ENCODE data around the gene FKBP2. TPM values are rescaled to one million over a fixed set of nuclear protein-coding genes. Genes with fewer than 3 reads are reported as not detected.
A peak's percentile ranks its signal among the peaks of the same experiment; 100 is the strongest.

The FKBP2 gene
- total RNA-seq, result 45.5 TPM
- long read RNA-seq, transcript FKBP2-201 (6 exons, 657 nt), result major isoform, 44 of 51 reads
- long read RNA-seq, partial matches to known transcripts, result 1 of 51 reads
- long read RNA-seq, other reads (novel, unspliced or antisense), result 1 of 51 reads

DNA sequence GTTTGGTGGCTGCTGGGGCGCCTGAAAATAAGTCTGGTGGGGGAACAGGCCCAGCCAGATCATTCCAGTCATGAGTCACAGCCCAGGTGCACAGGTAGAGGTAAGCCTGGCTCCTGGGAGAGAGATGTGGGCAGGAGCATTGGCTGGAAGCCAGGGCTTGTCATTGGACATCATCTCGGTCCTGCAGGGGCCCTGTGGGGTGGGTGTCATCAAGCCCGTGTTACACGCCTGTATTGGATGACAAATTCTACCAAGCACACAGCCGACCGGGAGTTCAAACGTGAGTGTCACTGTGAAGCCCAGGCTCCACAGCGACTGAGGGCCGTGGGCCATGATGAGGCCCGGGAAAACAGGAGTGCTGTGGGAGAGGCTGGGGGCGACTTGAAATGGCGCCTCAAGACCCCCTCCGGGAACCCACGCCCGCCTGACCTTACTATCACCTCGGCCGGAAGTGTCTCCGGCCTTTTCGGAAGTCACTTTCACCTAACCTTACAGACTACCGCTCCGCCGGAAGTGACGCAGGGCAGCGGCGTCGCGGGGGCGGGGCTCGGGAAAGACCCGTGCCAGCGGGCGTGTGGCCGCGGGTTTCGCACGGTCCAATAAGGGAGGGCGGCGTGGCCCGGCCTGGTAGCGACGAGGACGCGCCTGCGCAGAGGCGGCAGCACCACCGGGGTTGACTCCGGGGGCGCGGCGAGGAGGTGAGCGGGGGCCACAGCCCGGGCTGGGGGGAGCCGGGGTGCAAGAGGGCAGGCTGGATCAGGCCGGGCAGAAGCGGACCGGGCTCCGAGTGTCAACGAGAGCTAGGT, at the start of gene FKBP2:
Gene FKBP2, plus strand, starts transcription at position 661 of the 806 bp plus-strand sequence. CDS start 1,293 bp downstream, outside the sequence.
- H3K27me3 ChIP-seq (ENCODE audit: low read depth), result no peaks in the 10 kb centered on the region
- peak; percentile 97 for DNase-seq
- TF ChIP-seq, protein P1, sequence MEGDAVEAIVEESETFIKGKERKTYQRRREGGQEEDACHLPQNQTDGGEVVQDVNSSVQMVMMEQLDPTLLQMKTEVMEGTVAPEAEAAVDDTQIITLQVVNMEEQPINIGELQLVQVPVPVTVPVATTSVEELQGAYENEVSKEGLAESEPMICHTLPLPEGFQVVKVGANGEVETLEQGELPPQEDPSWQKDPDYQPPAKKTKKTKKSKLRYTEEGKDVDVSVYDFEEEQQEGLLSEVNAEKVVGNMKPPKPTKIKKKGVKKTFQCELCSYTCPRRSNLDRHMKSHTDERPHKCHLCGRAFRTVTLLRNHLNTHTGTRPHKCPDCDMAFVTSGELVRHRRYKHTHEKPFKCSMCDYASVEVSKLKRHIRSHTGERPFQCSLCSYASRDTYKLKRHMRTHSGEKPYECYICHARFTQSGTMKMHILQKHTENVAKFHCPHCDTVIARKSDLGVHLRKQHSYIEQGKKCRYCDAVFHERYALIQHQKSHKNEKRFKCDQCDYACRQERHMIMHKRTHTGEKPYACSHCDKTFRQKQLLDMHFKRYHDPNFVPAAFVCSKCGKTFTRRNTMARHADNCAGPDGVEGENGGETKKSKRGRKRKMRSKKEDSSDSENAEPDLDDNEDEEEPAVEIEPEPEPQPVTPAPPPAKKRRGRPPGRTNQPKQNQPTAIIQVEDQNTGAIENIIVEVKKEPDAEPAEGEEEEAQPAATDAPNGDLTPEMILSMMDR (IDR thresholded peaks at IDR 0.05; ENCODE audit: borderline replicate concordance), result no peak
- peak within 1 kb of the TSS; percentile 84 for H3K4me3 ChIP-seq
- intact Hi-C loops (cut with micrococcal nuclease), result no loop called here
- peaks cover 34% of the 10 kb centered on the region for H3K36me3 ChIP-seq
- H3K27ac ChIP-seq (replicated peaks), result peak within 1 kb of the TSS; percentile 100
- H3K9me3 ChIP-seq (replicated peaks), result no peaks in the 10 kb centered on the region
- peaks cover 68% of the 10 kb centered on the region for H3K4me1 ChIP-seq

DNA sequence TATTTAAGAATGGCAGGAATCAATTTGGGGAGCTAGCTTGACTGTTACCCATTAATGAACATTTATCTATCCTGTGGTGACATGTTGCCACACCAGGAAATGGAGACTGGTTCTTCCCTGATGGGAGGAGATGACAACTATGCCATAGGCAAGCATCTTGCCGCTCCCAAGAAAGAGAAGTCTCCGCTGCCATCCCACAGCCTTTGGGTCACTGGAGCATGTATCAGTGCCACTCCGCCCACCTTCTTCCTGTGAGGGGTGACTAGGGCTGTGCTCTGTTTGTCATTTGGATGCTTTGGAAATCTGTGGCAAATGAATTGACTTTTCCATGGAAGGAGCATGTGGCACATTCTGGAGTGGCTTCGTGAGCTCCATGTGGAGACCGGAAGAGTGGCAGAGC, 48.5 kb upstream of the FKBP2 start:
- Histone ChIP-seq H3K4me3 (no peak overlapping the region), H3K4me1 (peaks cover 4% of the 10 kb centered on the region), H3K27ac (replicated peaks) (no peak overlapping the region), H3K9me3 (replicated peaks) (no peaks in the 10 kb centered on the region), H3K27me3 (ENCODE audit: low read depth) (no peaks in the 10 kb centered on the region), H3K36me3 (peaks cover 61% of the 10 kb centered on the region)
- intact Hi-C loops (cut with micrococcal nuclease), result no loop called here
- TF ChIP-seq, protein P1 (IDR thresholded peaks at IDR 0.05; ENCODE audit: borderline replicate concordance), result no peak
- no peak for DNase-seq

DNA sequence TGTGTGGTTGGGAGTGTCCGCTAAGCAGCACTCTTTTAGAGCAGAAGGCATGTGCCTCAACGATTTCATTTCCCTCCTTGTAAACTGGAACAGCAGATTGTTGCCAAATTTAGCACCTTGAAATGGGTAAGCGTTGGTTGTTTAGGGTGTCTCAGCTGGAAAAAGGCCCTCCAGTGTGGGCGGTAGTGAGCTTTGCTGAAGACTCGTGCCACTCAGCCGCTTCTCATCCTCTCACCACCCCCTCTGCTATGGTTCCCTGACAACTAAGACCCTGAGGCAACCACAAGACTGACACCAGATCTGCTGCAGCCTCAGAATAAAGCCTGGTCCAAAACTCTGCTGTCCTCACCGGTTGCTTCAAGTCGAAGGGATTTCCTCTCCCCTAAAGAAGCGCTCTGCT, 44.3 kb upstream of the FKBP2 start:
- Histone ChIP-seq H3K4me1 (no peaks in the 10 kb centered on the region), H3K27me3 (ENCODE audit: low read depth) (no peaks in the 10 kb centered on the region), H3K9me3 (replicated peaks) (no peaks in the 10 kb centered on the region), H3K27ac (replicated peaks) (no peak overlapping the region), H3K36me3 (peaks cover 93% of the 10 kb centered on the region), H3K4me3 (no peak overlapping the region)
- intact Hi-C loops (cut with micrococcal nuclease), result no loop called here
- DNase-seq, result no peak
- TF ChIP-seq, protein P1 (IDR thresholded peaks at IDR 0.05; ENCODE audit: borderline replicate concordance), result no peak

DNA sequence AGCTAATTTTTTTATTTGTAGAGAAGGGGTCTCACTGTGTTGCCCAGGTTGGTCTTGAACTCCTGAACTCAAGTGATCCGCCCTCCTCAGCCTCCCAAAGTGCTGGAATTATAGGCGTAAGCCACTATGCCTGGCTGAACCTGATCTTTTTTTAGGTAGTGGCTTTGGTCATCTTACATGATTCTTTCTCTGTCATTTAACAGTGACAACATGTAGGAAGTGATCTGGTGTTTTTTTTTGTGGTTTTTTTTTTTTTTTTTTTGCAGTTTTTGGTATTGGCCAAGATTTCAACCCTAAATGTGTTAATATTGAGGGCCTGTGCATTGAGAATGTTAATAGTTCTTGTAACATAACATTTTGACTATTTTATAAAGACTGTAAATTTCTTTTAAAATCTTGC, 42.4 kb upstream of the FKBP2 start:
- Histone ChIP-seq H3K36me3 (peaks cover 99% of the 10 kb centered on the region), H3K4me3 (no peak overlapping the region), H3K4me1 (peaks cover 8% of the 10 kb centered on the region), H3K27ac (replicated peaks) (no peak overlapping the region), H3K9me3 (replicated peaks) (no peaks in the 10 kb centered on the region), H3K27me3 (ENCODE audit: low read depth) (no peaks in the 10 kb centered on the region)
- no peak for DNase-seq
- intact Hi-C loops (cut with micrococcal nuclease), result no loop called here
- TF ChIP-seq, protein P1 (IDR thresholded peaks at IDR 0.05; ENCODE audit: borderline replicate concordance), result no peak

DNA sequence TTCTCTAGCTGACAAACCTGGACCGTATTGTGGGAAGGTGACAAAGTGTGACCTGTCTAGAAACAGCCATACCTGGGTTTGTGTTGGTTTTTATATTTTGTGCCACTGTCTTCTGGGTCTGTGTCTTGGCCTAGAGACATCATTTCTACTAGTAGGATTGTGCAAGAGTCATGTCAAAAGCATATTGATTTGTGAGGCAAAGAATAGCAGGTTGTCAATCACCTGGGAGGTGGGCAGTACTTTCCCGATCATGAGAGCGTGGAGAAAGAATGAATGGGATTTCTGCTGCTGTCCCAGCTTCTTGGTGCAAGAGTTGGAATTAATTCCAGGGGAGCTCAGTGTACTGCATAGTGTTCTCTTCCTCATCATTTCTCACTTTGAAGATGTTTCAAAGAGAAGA, 39.4 kb upstream of the FKBP2 start:
- no peaks in the 10 kb centered on the region for H3K9me3 ChIP-seq (replicated peaks)
- DNase-seq, result no peak
- intact Hi-C loops (cut with micrococcal nuclease), result no loop called here
- H3K27me3 ChIP-seq (ENCODE audit: low read depth), result no peaks in the 10 kb centered on the region
- H3K36me3 ChIP-seq, result peaks cover 98% of the 10 kb centered on the region
- peaks cover 33% of the 10 kb centered on the region for H3K4me1 ChIP-seq
- TF ChIP-seq, protein P1 (IDR thresholded peaks at IDR 0.05; ENCODE audit: borderline replicate concordance), result no peak
- no peak overlapping the region for H3K27ac ChIP-seq (replicated peaks)
- H3K4me3 ChIP-seq, result no peak overlapping the region
